Sigmoid colon (tissue), 4 donors: ENCODE measurements around the gene TXNL4A.

Experiments used
- EP300 ChIP-seq, 4 donors: sonication (generic); formaldehyde crosslinking; IDR thresholded peaks; one replicate each; pipeline ENCODE4 v1.6.1; 2017; ENCODE audit warnings: antibody characterized with exemption in 4 of 4
- TF ChIP-seq, protein P1 (sequence below), 4 experiments: fragments of 450-650 bp in 3 of 4; fragments of 200-600 bp in 1 of 4; IDR thresholded peaks; one replicate each; pipeline ENCODE4 v1.5.1; 2016 to 2019; ENCODE audit warnings: antibody characterized with exemption in 4 of 4, mild to moderate bottlenecking in 3 of 4, moderate library complexity in 2 of 4

DNA sequence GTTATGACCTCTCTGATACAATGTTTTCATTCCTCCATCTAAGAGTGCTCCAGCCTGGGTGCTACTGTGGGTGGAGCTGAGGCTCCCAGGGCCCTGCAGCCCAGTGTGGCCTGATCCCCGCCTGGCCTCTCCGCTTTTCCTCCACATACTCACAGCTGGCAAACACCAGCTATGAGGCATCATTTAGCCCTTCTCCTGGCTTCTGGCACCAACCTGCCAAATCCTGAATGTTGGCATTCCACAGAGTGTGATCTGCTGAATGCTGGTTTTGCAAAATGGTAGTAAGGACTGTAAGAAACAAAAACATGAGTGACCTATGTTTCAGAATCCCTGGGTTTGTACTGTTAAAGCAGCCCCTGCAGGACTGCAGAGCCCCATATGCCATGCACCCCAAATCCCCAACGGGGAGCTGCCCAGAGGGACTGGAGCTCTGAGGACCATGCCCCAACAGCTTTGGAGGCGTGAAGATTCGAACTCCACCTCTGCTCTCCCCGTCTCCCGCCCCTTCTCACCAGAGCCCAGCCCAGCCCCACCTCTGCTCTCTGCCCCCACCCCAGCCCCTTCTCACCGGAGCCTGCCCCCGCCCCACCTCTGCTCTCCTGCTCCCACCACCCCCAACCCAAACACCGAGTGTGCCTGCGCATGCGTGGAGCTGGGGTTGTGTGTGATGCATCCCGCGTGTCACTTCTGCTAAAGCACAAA lies 41.2 kb downstream of the TXNL4A start:
- TF ChIP-seq, protein P1, sequence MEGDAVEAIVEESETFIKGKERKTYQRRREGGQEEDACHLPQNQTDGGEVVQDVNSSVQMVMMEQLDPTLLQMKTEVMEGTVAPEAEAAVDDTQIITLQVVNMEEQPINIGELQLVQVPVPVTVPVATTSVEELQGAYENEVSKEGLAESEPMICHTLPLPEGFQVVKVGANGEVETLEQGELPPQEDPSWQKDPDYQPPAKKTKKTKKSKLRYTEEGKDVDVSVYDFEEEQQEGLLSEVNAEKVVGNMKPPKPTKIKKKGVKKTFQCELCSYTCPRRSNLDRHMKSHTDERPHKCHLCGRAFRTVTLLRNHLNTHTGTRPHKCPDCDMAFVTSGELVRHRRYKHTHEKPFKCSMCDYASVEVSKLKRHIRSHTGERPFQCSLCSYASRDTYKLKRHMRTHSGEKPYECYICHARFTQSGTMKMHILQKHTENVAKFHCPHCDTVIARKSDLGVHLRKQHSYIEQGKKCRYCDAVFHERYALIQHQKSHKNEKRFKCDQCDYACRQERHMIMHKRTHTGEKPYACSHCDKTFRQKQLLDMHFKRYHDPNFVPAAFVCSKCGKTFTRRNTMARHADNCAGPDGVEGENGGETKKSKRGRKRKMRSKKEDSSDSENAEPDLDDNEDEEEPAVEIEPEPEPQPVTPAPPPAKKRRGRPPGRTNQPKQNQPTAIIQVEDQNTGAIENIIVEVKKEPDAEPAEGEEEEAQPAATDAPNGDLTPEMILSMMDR (IDR thresholded peaks at IDR 0.05), result no peak
- no peak for TF ChIP-seq EP300 (IDR thresholded peaks at IDR 0.05)
